ENCODE measurements around the gene DDI2.

DNA sequence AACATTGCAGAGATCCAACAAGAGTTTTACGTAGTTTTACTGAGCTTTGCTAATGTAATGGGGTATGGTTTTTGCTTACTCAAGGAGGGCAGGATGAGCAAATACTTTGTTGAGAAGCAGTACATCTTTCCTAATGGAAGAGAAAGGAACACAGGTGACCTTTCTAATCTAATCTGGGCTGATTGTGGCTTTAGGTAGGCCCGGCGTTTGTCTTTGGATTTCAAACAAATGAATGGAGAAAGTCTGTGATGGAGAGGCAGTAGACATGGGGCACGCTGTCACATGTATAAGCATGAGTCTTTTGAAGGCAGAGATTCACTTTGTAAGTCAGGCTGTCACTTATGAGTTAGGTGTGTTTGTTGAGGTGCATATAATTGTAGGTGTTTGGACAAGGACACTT lies 68.6 kb downstream of the DDI2 start:
- no peak for TF ChIP-seq CTCF (IDR thresholded peaks at IDR 0.05)
- no peak for TF ChIP-seq POLR2A (IDR thresholded peaks at IDR 0.05)

Data from uterus (tissue), 2 donors.